RCC 7860 (cell line): ENCODE data around the gene SLC25A38.
"Not testable (repeated sequence)": the region's sequence is repeated elsewhere in the genome, so short reads cannot be mapped to it uniquely, and the experiment has no call there.

Experiments used
- DNase-seq: peaks from one replicate; pipeline ENCODE4 v3.0.0-alpha.2; 2015; ENCODE audit warnings: low spot score
- FAIRE-seq: peaks from 2 replicates; lab custom pipeline; 2012; peaks lifted over from hg19 to GRCh38; lab: Jason Lieb, UNC

The SLC25A38 gene

DNA sequence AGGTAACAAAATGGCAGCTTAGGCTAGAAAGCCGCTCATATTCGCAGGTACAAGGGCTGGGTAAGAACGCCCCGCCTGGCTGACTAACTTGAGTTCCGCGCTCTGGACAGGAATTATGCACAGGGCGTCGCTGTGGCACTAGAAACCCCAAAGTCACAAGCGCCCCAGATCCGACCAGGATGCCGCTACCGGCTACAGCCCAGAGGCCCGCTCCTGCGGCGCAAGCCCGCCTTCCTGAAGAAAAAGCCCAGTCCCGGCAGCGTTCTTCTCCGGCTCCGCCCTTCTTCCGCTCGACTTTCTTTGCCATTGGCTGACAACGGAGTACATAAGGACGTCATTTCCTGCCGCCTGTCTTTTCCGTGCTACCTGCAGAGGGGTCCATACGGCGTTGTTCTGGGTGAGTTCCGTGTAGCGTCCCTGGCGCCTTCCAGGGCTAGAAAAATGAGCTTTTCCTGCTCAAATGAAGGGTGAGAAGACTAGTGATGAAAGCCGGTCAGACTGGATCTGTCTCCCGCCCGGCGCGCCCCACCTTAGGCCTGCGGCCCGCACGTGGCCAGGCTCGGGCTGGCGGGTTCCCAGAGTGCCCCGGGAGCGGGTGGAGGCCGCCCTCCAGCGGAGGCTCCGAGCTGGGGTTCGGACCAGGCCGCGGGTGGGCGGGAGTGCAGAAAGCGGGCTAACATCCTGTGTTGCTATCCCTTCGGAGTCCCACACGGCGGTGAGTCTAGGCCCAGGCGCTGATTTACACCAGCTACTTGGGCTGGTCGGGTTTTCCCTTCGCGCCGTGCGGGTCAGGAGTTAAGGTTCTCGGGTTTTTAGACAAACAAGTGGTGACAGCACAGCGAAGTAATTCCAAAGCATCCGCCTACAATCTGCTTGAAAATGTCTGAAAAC lies 23.4 kb downstream of the SLC25A38 start, which contains the start of gene RPSA:
TSS of gene RPSA (plus strand) at position 353 of the 891 bp plus-strand sequence. CDS start 934 bp downstream, outside the sequence.
- DNase-seq (peak; percentile 93), FAIRE-seq (peak; percentile 84)

DNA sequence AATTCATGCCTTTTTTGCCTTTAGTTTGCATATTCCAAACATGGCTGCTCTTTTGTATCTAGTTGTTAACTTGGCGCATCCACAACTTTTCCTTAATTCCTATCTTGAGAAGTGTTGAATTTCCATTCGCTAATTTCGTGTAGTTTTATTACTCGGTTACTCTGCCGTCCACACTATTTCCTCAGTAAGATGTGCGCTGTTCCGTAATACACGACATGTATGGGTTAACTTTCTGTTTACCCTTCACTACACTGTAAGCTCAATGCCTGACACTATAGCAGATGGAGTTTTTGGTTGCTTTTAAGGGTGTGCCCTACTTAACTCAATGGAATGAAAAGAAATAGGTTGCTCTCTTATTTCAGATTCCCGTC lies 24.1 kb downstream of the SLC25A38 start:
- DNase-seq (no peak), FAIRE-seq (no peak)

DNA sequence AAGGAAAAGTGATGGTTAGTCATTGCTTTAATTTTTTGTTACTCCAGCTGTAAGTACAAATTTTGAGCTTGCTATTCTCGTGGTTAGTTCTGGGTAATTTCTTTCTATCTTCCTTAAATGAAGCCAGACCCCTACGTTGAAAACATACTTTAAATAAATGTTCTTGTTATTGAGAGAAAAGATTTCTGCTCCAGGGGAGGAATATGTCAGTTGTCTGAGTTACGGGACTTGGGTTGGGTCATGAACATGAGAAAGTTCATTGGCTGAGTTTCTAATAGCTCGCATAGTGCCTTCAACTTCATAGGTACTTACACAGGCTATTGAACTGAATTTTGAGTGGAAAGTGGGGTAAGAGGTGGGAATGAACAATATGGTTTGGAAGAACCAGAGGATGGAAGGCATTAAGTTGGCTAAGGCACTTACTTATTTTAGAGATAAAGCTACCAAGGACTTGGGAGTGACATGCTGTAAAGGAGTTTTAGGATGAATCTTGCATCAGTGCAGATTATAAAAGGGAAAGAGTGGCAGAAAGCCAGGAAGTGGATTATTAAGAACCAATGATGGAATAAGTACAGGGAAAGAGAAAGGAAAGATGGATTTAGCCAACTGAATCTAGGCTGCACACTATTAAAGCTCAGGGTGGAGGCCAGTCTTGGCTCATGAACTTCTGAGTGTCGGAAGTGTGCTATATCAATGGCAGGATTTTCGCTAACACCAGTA lies 24.8 kb downstream of the SLC25A38 start:
- FAIRE-seq (no peak), DNase-seq (no peak)

GRCh38 chr3:39408493-39409372 lies 25.6 kb downstream of the SLC25A38 start:
- FAIRE-seq: no peak
- DNase-seq: no peak

DNA sequence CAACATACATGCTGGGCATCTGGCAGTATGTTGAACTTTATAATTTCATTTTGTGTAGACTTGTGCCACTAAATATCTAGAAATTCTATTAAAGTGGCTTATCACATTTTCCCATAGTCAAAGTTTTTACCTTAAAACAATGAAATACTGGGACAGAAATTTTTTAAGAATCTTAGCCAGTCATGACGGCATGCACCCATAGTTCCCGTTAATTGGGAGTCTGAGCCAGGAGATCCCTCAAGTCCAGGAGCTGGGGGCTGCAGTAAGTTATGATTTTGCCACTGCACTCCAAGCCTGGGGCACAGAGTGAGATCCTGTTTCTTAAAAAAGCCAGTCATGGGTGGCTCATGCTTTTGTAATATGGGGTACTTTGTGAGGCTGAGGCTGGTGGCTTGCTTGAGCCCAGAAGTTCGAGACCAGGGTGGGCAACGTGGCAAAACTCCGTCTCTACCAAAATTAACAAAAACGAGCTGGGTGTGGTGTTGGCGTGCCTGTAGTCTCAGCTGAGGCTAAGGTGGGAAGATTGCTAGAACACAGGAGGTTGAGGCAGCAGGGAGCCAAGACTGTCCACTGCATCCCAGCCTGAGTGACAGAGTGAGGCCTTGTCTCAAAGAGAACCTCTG lies 26.5 kb downstream of the SLC25A38 start:
- FAIRE-seq: no peak
- DNase-seq: no peak

- DNase-seq (no peak), FAIRE-seq (no peak)
These were observed 27.7 kb downstream of the SLC25A38 start for GRCh38 chr3:39410893-39411292.

DNA sequence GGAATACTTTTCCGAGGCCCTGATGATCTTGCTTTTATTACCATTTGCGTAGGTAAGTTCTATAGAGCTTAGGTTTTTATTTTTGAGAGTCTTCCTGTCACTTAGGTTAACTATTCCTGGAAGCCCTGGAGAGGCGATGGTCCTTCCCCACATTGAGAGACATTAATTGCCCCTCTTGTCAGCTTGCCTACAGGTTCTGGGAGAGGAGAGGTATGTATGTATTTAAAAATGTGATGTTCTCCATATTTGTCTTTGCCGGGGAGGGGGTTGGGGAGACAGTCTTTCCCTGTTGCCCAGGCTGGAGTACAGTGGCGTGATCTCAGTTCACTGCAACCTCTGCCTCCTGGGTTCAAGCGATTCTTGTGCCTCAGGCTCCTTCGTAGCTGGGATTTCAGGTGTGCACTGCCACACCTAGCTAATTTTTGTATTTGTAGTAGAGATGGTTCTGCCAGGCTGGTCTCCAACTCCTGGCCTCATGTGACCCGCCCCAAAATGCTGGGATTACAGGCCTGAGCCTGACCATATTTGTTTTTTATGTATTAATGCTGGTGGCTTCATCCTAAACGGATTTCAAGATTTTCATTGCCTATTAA lies 29.6 kb downstream of the SLC25A38 start:
- DNase-seq (no peak), FAIRE-seq (no peak)

DNA sequence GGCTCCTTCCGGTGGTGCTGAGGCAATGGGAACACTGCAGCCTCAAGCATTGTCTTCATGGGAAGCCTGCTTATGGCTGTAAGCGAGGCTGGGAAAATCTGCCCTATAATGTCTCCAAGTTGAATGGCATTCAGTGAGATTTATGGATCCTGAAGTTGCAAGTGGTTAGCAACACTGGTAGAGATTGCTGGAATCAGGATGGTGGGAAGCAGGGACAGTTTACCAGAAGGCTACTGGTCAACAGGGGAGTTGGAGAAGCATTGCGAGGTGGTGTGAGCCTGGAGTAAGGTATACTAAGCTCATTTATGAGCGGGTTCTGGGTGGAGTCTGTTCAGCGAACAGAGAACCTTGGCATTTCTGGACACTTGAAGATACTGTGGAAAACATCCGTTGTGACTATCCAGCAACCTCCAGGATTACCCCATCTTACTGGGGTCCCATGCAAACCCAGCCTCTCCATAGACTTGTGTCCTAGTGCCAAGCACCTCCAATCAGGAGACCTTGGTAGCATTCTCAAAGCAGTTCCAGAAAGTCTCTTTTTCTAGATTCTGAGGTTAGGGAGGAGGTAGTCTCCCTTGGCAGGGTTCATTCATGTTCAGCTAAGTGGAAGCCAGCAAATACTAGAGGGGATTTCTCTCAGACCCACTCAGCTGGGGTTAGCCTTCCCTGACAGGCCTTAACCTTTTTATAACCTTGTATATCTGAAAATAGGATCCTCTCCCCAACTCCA lies 30.7 kb downstream of the SLC25A38 start:
- no peak for DNase-seq
- FAIRE-seq: no peak

- no peak for FAIRE-seq
- peak; percentile 8 for DNase-seq
These were observed 31.3 kb downstream of the SLC25A38 start for GRCh38 chr3:39414421-39414907.

GRCh38 chr3:39415302-39415701 lies 32.1 kb downstream of the SLC25A38 start:
- FAIRE-seq, DNase-seq: not testable (repeated sequence)

- DNase-seq: no peak
- no peak for FAIRE-seq
These were observed 32.8 kb downstream of the SLC25A38 start for GRCh38 chr3:39415983-39416382.

- not testable (repeated sequence) for FAIRE-seq, DNase-seq
These were observed 33.8 kb downstream of the SLC25A38 start for GRCh38 chr3:39416998-39417397.

DNA sequence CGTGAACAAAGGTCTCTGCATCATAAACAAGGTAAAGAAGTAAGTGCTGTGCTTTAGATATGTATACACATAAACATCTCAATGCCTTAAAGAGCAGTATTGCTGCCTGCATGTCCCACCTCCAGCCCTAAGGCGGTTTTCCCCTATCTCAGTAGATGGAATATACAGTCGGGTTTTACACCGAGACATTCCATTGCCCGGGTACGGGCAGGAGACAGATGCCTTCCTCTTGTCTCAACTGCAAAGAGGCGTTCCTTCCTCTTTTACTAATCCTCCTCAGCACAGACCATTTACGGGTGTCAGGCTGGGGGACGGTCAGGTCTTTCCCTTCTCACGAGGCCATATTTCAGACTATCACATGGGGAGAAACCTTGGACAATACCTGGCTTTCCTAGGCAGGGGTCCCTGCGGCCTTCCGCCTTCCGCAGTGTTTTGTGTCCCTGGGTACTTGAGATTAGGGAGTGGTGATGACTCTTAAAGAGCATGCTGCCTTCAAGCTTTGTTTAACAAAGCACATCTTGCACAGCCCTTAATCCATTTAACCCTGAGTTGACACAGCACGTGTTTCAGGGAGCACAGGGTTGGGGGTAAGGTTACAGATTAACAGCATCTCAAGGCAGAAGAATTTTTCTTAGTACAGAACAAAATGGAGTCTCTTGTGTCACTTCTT lies 35.5 kb downstream of the SLC25A38 start:
- not testable (repeated sequence) for FAIRE-seq, DNase-seq

DNA sequence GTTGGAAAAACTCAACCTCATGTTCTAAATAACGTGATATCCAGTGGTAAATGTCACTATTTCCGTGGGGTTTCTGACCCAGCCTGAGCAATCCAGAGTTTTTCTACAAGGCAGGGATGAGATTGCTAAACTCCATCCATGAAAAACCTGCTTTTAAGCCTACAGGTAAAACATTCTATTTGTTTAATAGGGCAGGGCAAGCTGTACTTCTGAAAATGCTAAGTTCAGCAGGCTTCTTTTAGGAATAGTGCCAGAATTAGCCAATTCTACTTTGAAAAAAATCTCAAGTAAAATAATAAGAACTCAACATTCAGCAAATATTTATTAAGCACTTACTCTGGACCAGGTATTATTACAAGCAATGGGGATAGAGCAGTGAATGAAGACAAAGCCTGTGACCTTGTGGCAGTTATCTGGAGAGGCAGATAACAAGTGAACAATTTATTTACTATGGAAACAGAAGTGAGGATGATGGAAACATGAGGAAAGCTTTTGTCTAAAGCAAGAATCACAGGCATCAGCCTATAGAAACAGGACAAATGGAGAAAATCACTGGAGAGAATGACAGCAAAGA lies 36.7 kb downstream of the SLC25A38 start:
- FAIRE-seq (no peak), DNase-seq (no peak)

DNA sequence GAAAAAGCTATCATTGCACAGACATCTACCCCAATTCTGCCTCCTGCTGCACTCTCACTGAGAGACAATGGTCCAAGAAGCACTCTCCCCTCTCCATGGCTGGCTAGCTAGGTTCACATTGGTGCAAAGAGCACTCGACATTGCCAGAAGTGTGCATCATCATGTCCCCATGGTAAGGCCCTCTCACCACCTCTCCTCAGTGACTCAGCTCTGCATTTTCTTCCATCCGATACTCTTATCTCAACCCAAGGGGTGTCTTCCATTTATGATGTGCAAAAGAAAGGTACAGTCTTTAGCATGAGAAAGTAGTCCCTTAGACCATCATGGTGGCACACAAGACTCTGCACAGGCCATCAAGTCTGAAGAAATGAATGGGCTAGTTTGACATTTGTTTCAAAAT lies 37.4 kb downstream of the SLC25A38 start:
- FAIRE-seq (no peak), DNase-seq (no peak)

GRCh38 chr3:39423436-39423970 lies 40.3 kb downstream of the SLC25A38 start:
- no peak for FAIRE-seq

GRCh38 chr3:39426312-39426711 lies 43.1 kb downstream of the SLC25A38 start:
- DNase-seq (no peak), FAIRE-seq (no peak)

More at GRCh38 chr3:39423436-39423970, 40.3 kb downstream of the SLC25A38 start:
- no peak for DNase-seq

DNA sequence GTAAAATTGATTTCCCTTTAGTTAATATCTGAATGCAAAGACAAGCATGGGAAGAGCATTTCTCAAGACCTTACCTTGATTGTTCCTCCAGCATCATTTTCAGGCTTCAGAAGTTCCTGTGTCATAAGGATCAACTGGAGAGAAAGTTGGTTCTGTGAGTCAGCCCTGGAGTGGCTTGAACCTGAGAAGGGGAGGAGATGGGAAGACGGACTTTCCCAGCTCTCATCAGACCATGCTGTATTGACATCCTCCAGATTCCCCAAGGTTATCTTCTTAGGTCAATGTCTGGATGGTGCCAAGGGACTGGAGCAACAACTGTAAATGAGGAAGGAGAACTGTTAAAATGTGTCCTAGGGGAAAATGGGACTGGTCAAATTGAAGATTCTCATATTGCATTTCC lies 44.3 kb downstream of the SLC25A38 start:
- peak; percentile 15 for DNase-seq
- FAIRE-seq: no peak
